Dermis microvascular lymphatic vessel endothelial cell (primary cell): ENCODE results near the gene LRP1B. TPM values are rescaled to one million over a fixed set of nuclear protein-coding genes. Genes with fewer than 3 reads are reported as not detected.

Experiments used
- DNase-seq, 2 donors: peaks; one replicate each; pipeline versions ENCODE4 v3.0.0 to v3.0.0-alpha.2; 2010; ENCODE audit warnings: low read depth in 2 of 2
- total RNA-seq: library from RNA; depleted of rRNA; stranded (reverse); fragments of >200 nt; gene quantifications from 2 replicates; pipeline ENCODE4 v1.2.1, GENCODE V29; 2014

LRP1B gene
- total RNA-seq, 1 donor from 2014 or later, result 0.13 TPM

- no peak for DNase-seq
These were observed 674.9 kb downstream of the LRP1B start for GRCh38 chr2:141455877-141456276.

- DNase-seq, result no peak
These were observed 675.5 kb downstream of the LRP1B start for GRCh38 chr2:141455211-141455826.

- DNase-seq, result no peak
These were observed 690.7 kb downstream of the LRP1B start for GRCh38 chr2:141440072-141440635.

- DNase-seq, result no peak
These were observed 691.3 kb downstream of the LRP1B start for GRCh38 chr2:141439524-141439923.

DNA sequence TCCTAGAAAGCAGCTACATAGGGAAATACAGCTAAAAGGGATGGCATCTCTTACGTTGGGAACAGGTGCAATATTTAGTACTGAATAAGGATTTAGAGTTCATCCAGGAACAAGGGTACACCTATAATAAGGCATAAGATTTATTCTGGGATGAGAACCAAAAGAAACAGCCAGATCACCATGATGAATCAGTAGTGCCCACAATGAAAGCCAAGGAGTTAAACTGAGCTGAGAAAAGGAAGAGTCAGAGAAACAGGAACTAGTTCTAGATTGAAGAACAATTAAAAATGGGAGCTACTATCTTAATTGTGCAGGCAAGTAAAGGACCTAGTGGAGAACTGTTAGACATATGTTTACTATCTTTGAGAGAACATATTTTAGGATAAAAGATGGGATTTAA, 692.3 kb downstream of the LRP1B start:
- DNase-seq, result no peak

- no peak for DNase-seq
These were observed 693.3 kb downstream of the LRP1B start for GRCh38 chr2:141437521-141437920.

GRCh38 chr2:141423124-141423523, 707.7 kb downstream of the LRP1B start:
- no peak for DNase-seq

DNA sequence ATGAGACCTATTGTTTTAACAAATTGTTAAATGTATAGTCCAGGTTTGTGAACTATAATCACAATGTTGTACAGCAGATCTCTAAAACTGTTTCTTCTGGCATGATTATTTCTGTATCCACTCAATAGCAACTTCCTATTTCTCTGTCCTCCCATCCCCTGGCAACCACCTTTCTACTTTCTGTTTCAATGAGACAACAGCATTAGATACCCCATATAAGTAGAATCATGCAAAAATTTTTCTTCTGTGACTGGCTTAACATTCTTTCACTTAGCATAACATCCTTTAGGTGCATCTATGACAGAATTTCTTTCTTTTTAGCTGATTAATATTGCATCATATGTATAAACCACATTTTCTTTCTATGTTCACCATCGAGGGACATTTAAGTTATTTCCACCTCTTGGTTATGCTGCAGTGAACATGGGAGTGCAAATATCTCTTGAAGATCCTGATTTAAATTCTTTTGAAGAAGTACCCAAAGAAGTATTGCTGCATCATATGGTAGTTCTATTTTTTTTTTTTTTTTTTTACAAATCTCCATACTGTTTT, 713.5 kb downstream of the LRP1B start:
- no peak for DNase-seq

DNA sequence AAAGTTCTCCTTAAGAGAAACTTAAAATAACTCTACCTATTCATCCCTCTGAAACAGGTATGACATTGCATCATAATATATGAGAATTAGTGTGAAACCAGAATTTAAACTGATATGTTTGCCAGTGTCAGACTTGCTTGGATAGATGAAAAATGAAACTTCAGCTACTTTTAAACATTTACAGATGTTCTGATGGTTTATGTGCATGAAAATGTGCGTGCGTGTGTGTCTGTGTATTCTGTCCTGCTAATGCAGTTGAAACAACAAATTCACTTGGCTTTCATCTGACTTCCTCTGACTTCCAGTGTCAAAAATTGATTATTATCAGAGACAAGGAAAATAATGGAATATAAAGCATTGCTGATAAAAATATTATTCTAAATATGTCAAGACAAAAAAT, 719.4 kb downstream of the LRP1B start:
- no peak for DNase-seq

GRCh38 chr2:141399270-141399669, 731.5 kb downstream of the LRP1B start:
- DNase-seq, result no peak

DNA sequence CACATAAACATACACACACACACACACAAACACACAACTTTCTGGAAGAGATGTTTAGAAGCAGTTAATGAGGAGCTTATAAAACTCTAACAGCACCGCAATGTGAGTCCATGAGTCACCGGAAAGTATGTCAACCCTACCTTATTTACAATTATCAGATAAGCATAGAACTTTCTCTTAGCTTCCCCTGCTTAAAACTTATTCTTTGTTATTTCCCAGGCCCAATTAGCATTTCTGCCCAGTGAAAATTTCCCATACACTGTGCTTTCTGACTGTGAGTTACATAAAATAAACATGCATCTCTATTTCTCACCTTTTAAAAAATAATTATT, 737.6 kb downstream of the LRP1B start:
- peak in 1 of 2 donors; percentile 25 for DNase-seq

DNA sequence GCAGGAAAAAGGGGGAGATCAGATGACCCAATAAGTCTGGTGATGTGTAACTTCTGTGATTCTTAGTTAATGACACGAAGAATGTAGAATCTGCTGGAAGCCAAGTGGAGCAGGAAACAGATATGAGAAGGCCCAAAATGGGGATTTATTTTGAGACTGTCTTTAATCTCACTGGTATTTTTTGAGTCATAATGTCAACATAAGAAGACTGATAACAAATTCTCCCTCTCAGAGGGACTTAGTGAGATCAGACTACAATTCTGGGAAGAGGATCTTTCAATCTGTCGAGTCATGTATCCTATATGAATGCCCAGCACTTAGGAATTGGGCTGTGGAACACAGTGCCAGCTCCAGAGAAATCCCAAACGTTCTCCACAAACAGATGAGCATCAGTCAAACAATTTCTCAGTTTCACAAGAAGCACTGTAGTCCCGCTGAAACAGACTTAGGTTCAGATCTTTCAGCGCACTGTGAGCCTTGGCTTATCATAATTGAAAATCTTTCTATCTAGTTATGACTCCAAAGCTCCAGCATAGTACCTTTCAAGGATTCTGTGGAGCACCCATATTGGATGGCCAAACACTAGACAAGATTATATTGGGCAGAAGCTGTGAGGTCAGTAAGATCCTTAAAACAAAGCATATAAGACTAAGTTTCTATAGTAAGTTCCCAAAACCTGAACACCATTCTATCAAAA, 738.2 kb downstream of the LRP1B start:
- peak in 1 of 2 donors; percentile 25 for DNase-seq

GRCh38 chr2:141386168-141386567, 744.6 kb downstream of the LRP1B start:
- no peak for DNase-seq

DNA sequence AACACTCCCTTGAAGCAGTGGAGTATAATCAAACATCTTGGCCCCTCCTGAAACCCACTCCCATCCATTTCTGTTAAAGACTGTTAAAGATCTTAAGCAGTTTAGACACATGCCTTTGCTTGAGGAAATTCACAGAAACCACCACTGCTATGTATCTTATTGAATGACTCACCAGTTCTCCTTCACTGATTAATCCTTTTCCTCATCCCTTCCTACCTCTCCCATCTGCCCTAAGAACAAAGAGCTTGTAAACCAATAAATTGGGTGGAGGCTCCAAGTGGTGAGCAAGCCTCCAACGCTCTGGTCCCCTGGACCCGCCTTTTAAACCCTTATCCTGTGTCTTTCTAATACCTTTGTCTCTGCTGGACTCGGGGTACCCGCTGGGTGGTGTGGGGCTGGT, 746.1 kb downstream of the LRP1B start:
- no peak for DNase-seq

- DNase-seq, result no peak
These were observed 748.9 kb downstream of the LRP1B start for GRCh38 chr2:141381946-141382345.

DNA sequence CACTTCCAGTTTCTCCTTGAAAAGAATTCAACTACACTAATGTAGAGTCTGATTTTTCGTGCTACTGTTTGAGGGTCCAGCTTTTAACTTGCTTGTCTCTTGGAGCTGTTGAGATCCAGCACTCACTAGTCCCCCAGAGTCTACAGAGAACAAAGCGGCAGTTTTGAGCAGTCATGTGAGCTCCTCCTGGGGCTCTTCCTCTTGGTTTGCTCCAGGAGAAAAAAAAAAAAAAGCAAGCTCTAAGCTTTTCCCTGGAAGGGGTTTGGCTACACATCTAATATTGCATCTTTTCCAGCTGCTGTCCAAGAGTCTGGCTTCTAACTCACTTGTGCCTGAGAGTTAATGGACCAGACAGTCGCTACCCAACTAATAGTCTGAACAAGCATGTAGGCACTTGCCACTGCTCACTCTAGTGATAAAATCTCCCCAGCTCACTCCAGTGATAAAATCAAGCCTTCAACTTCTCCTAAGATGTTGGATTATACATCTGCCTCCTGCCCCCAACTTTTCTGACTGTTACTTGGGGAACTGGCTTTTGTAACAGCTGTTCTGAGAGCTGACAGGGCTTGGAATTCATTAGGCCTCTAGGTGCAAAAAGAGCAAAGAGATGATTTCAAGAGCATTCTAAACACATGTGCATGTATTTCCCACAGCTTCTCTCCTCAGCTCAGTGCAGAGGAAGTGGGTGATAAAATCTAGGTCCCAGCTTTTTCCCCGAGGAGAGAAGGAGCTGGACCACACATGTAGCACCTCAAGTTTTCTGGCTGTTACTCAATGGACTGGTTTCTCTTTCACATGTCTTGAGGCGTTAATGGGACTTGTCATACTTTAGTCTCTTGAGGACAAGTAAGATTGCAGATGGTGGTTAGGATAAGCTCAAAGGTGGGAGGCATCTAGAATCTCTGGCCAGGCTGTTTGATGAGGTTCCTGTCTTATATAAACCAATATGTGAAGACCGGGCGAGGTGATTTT, 750.5 kb downstream of the LRP1B start:
- DNase-seq, result no peak

DNA sequence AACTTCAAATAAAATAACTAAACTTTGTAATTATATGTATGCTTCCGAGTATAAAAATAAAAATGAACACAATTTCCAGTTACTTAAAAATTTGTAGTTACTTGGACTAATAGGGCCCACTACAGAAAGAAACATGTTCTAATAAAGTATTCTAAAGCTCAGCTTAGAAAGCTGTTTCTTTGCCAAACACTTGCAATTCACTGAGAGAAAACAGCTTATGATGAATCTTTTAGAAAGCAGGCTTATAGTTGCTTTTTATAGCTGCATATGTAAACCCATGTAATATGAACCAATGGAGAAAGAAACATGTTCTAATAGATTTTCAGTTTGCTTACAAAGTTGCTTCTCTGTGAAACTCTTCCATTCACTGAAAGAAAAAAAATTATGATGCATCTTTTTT, 766.0 kb downstream of the LRP1B start:
- DNase-seq, result no peak

DNA sequence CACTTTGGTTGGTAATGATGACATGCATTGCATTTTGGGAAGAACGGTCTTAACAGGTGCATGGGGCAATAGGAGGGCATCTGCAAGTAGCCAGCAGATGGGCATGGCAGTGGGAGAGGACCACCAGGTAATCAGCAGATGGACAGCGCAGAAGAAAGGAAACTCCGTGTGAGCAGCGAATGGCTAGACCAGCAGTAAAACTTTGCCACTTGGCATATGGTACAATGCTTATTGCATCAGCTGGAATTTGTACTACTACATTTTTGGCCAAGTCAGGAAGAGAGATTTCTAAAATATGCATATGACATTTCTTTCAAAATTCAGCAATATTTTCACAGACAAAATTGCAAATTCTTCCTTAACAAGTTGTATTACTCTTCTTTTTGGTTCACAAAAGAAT, 768.5 kb downstream of the LRP1B start:
- no peak for DNase-seq

GRCh38 chr2:141348481-141348880, 782.3 kb downstream of the LRP1B start:
- no peak for DNase-seq

- no peak for DNase-seq
These were observed 789.4 kb downstream of the LRP1B start for GRCh38 chr2:141341444-141341843.

- DNase-seq, result no peak
These were observed 799.7 kb downstream of the LRP1B start for GRCh38 chr2:141331127-141331526.

DNA sequence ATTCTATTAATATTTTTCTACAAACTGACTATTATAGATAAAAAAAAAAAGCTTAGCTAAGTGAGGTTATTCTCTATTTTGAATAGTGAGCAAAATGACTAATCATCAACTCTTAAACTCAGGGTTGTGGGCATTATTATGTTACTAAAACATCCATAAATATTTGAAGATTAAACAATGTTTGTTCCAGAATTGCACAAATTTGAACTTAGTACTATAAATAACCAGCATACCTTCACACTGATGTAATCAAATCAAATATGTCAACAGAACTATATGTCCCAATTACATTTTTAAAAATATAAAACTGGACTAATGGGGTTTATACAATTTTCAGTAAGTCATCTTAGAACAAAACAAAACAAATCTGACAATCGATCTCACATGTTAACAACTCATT, 800.9 kb downstream of the LRP1B start:
- no peak for DNase-seq
